Measurements from ENCODE around the gene NEGR1. TPM values are rescaled to one million over a fixed set of nuclear protein-coding genes. Genes with fewer than 3 reads are reported as not detected.

Gene NEGR1
- polyA plus RNA-seq, 1 donor from 2014 or later, result 47.4 TPM

DNA sequence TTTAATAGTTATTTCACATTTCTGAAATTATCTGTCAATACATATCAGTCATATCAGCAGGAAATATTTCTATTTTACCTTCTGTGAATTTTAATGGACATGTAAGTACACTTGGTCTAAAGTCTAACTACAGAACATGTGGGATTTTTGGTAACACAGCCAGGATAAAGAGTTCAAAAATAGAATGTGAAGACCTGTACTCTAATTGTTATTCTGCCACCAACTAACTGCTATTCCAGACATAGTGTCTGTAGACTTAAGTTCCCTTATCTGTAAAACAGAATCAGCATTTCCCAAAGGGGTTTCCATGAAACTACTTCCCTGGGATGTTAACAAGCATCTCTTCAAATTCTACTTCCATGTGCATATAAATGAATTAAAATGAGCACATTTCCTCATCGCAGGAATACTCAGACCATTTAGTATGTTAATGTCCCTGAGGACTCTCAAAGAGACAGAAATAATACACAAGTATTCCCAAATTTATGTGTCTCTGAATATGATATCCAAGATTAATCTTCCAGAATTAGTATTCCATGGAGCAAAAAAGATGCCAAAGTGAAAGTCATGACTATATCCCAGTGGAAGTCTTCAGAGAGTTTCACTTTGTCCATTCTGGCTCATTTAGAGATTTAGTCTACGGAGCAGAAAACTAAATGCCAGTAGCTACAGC lies 325.6 kb downstream of the NEGR1 start:
- TF ChIP-seq SMC3 (conservative IDR thresholded peaks at IDR 0.05; ENCODE audit: poor library complexity), result no peak
- TF ChIP-seq, protein P1, sequence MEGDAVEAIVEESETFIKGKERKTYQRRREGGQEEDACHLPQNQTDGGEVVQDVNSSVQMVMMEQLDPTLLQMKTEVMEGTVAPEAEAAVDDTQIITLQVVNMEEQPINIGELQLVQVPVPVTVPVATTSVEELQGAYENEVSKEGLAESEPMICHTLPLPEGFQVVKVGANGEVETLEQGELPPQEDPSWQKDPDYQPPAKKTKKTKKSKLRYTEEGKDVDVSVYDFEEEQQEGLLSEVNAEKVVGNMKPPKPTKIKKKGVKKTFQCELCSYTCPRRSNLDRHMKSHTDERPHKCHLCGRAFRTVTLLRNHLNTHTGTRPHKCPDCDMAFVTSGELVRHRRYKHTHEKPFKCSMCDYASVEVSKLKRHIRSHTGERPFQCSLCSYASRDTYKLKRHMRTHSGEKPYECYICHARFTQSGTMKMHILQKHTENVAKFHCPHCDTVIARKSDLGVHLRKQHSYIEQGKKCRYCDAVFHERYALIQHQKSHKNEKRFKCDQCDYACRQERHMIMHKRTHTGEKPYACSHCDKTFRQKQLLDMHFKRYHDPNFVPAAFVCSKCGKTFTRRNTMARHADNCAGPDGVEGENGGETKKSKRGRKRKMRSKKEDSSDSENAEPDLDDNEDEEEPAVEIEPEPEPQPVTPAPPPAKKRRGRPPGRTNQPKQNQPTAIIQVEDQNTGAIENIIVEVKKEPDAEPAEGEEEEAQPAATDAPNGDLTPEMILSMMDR (IDR thresholded peaks at IDR 0.05; ENCODE audit: poor library complexity, severe bottlenecking), result no peak
- Histone ChIP-seq H3K79me2 (replicated peaks; ENCODE audit: insufficient read depth, low read length) (no peaks in the 10 kb centered on the region), H3K9me2 (ENCODE audit: insufficient read depth, low read length) (no peaks in the 10 kb centered on the region), H4K20me1 (ENCODE audit: insufficient read depth) (no peaks in the 10 kb centered on the region), H3K27ac (ENCODE audit: low read length) (no peak overlapping the region), H3K4me2 (ENCODE audit: low read length) (no peak overlapping the region), H3K36me3 (ENCODE audit: insufficient read depth, low read length) (no peaks in the 10 kb centered on the region), H3K9me3 (ENCODE audit: low read length) (no peaks in the 10 kb centered on the region), H2AFZ (ENCODE audit: low read depth, low read length) (no peak overlapping the region), H3K27me3 (ENCODE audit: insufficient read depth, low read depth, low read length) (no peaks in the 10 kb centered on the region), H3K4me3 (ENCODE audit: low read length) (no peak overlapping the region), H3K9ac (ENCODE audit: low read length) (no peak overlapping the region), H3F3A (ENCODE audit: insufficient read depth, low read length, poor library complexity, severe bottlenecking) (no peaks in the 10 kb centered on the region)

DNA sequence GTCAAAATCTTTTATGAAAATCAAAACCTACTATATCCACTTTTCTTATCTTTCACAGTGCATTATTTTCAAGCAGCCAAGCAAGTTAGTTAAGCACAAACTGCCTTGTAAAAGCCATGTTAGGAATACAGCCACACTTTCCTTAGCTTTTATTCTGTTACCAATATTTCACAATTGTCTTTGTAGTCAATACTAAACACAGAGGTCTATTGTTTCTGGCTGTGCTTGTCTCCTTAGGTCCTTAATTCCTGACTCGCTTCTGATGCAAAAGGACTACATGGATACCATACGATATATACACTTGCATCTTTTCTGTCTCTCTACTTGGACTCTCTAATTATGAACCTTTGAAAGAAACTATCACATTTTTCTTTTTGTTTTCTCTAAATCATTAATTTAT lies 331.8 kb downstream of the NEGR1 start:
- TF ChIP-seq MXI1 (conservative IDR thresholded peaks at IDR 0.05; ENCODE audit: poor library complexity, severe bottlenecking) (no peak), RAD21 (conservative IDR thresholded peaks at IDR 0.05) (no peak)
- TF ChIP-seq, protein P1 (IDR thresholded peaks at IDR 0.05; ENCODE audit: poor library complexity, severe bottlenecking), result no peak
- Histone ChIP-seq H3K27ac (ENCODE audit: low read length) (no peak overlapping the region), H3K9me3 (ENCODE audit: low read length) (no peaks in the 10 kb centered on the region), H3F3A (ENCODE audit: insufficient read depth, low read length, poor library complexity, severe bottlenecking) (no peaks in the 10 kb centered on the region), H3K4me3 (ENCODE audit: low read length) (no peak overlapping the region), H3K9ac (ENCODE audit: low read length) (no peak overlapping the region), H3K4me2 (ENCODE audit: low read length) (no peak overlapping the region), H2AFZ (ENCODE audit: low read depth, low read length) (no peak overlapping the region), H3K9me2 (ENCODE audit: insufficient read depth, low read length) (no peaks in the 10 kb centered on the region), H3K79me2 (replicated peaks; ENCODE audit: insufficient read depth, low read length) (no peaks in the 10 kb centered on the region), H3K36me3 (ENCODE audit: insufficient read depth, low read length) (no peaks in the 10 kb centered on the region), H3K27me3 (ENCODE audit: insufficient read depth, low read depth, low read length) (no peaks in the 10 kb centered on the region), H4K20me1 (ENCODE audit: insufficient read depth) (no peaks in the 10 kb centered on the region)

DNA sequence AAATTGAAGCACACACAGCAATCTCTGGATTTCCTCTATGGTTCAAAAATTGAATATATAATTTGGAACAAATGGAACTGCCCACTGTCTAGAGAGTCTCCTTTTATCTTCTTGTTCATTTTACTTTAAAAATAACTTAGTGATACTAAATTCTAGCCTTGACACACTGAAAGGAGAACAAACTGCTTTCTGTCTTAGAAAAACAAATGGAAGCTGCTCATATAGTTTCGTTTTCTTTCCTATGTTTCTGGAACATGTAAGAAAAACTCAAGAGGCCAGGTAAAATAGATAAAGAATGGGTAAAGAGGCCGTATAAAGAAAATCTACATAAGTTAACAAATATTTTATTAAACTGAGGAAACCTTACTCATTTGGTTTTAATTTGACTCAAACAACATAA lies 332.7 kb downstream of the NEGR1 start:
- Histone ChIP-seq H3F3A (ENCODE audit: insufficient read depth, low read length, poor library complexity, severe bottlenecking) (no peaks in the 10 kb centered on the region), H3K27me3 (ENCODE audit: insufficient read depth, low read depth, low read length) (no peaks in the 10 kb centered on the region), H3K9me2 (ENCODE audit: insufficient read depth, low read length) (no peaks in the 10 kb centered on the region), H3K79me2 (replicated peaks; ENCODE audit: insufficient read depth, low read length) (no peaks in the 10 kb centered on the region), H4K20me1 (ENCODE audit: insufficient read depth) (no peaks in the 10 kb centered on the region), H3K4me3 (ENCODE audit: low read length) (no peak overlapping the region), H3K9me3 (ENCODE audit: low read length) (no peaks in the 10 kb centered on the region), H3K4me2 (ENCODE audit: low read length) (no peak overlapping the region), H3K9ac (ENCODE audit: low read length) (no peak overlapping the region), H3K36me3 (ENCODE audit: insufficient read depth, low read length) (no peaks in the 10 kb centered on the region), H2AFZ (ENCODE audit: low read depth, low read length) (no peak overlapping the region), H3K27ac (ENCODE audit: low read length) (no peak overlapping the region)
- TF ChIP-seq TAF1 (IDR thresholded peaks at IDR 0.05; ENCODE audit: low read depth) (no peak), EP300 (conservative IDR thresholded peaks at IDR 0.05; ENCODE audit: poor library complexity, severe bottlenecking) (no peak)
- TF ChIP-seq, protein P1 (IDR thresholded peaks at IDR 0.05; ENCODE audit: poor library complexity, severe bottlenecking), result no peak
- TF ChIP-seq, protein P2, sequence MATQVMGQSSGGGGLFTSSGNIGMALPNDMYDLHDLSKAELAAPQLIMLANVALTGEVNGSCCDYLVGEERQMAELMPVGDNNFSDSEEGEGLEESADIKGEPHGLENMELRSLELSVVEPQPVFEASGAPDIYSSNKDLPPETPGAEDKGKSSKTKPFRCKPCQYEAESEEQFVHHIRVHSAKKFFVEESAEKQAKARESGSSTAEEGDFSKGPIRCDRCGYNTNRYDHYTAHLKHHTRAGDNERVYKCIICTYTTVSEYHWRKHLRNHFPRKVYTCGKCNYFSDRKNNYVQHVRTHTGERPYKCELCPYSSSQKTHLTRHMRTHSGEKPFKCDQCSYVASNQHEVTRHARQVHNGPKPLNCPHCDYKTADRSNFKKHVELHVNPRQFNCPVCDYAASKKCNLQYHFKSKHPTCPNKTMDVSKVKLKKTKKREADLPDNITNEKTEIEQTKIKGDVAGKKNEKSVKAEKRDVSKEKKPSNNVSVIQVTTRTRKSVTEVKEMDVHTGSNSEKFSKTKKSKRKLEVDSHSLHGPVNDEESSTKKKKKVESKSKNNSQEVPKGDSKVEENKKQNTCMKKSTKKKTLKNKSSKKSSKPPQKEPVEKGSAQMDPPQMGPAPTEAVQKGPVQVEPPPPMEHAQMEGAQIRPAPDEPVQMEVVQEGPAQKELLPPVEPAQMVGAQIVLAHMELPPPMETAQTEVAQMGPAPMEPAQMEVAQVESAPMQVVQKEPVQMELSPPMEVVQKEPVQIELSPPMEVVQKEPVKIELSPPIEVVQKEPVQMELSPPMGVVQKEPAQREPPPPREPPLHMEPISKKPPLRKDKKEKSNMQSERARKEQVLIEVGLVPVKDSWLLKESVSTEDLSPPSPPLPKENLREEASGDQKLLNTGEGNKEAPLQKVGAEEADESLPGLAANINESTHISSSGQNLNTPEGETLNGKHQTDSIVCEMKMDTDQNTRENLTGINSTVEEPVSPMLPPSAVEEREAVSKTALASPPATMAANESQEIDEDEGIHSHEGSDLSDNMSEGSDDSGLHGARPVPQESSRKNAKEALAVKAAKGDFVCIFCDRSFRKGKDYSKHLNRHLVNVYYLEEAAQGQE (IDR thresholded peaks at IDR 0.05; ENCODE audit: borderline replicate concordance), result no peak
